DOHH2 (cell line): ENCODE results near the gene SESN1.
"Not testable (repeated sequence)": the region's sequence is repeated elsewhere in the genome, so short reads cannot be mapped to it uniquely, and the experiment has no call there.

Source experiments
- EZH2phosphoT487 ChIP-seq: fragments of 200-600 bp; sonication (generic); IDR thresholded peaks from 2 replicates; pipeline ENCODE4 v1.6.1; 2017; ENCODE audit warnings: borderline replicate concordance, mild to moderate bottlenecking, antibody characterized with exemption, low read length, moderate library complexity, mixed read lengths
- TF ChIP-seq, protein P1 (sequence below): fragments of 200-600 bp; sonication (generic); IDR thresholded peaks from one replicate; pipeline ENCODE4 v1.5.1; 2014; ENCODE audit warnings: antibody characterized with exemption, mild to moderate bottlenecking, low read depth, low read length; ENCODE audit not compliant: poor library complexity, severe bottlenecking

- TF ChIP-seq, protein P1, sequence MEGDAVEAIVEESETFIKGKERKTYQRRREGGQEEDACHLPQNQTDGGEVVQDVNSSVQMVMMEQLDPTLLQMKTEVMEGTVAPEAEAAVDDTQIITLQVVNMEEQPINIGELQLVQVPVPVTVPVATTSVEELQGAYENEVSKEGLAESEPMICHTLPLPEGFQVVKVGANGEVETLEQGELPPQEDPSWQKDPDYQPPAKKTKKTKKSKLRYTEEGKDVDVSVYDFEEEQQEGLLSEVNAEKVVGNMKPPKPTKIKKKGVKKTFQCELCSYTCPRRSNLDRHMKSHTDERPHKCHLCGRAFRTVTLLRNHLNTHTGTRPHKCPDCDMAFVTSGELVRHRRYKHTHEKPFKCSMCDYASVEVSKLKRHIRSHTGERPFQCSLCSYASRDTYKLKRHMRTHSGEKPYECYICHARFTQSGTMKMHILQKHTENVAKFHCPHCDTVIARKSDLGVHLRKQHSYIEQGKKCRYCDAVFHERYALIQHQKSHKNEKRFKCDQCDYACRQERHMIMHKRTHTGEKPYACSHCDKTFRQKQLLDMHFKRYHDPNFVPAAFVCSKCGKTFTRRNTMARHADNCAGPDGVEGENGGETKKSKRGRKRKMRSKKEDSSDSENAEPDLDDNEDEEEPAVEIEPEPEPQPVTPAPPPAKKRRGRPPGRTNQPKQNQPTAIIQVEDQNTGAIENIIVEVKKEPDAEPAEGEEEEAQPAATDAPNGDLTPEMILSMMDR, result not testable (repeated sequence)
- not testable (repeated sequence) for TF ChIP-seq EZH2phosphoT487
Observed at GRCh38 chr6:108978638-108979037, 116.0 kb downstream of the SESN1 start.
